Inferior parietal cortex (tissue), 1 donor: ENCODE results near the gene SLC39A2.

ENCODE experiments used
- DNase-seq: peaks from one replicate; pipeline ENCODE4 v3.0.0-alpha.2; 2016; ENCODE audit errors: extremely low spot score

The SLC39A2 gene

DNA sequence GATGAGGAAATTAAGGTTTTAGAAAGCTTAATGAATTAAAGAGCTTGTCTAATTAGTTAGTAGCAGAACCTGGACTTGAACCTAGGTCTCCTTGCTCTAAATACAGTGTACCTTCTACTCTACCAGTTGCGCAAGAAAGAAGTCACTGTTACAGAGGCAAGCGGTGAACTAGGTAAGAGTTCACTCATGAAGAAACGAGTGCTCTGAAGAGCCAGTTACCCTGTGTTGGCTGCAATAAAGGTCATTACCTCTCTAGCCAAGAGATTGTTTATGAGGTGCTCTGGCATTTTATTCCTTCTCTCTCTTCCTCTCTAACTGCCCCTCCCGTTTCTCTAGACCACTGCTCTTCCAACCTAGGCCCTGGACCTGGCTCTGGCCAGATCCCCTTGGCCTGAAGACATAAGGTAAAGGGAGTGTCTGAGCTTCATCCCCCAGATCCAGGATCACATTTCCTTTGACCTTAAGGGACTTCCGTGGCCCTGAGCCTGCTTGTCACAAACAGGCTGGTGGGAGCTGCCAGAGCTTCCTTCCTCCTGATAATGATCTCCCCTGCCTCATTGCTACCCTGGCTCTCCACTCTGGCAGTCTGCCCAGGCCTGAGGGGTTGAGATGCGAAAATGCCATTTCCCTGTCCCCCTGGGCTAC lies 45.0 kb downstream of the SLC39A2 start:
- no peak for DNase-seq

DNA sequence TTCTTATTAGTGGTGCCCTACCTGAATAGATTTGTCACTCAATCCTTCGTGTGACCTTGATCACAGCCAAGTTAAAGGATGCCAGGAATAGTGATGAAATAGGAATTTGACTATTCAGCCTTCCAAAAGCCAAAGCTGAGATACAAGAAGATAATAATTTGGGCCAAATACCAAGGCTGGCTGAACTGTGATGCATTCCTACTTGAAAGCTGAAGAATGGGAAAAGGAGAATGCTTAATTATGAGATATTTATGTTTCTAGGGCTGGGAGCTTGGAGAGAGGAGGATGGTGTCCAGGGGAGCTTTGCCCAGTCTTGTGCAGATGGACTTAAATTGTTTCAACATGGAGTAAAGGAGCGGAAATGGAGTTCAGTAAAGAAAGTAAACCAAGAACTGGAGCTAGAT lies 48.3 kb downstream of the SLC39A2 start:
- no peak for DNase-seq

DNA sequence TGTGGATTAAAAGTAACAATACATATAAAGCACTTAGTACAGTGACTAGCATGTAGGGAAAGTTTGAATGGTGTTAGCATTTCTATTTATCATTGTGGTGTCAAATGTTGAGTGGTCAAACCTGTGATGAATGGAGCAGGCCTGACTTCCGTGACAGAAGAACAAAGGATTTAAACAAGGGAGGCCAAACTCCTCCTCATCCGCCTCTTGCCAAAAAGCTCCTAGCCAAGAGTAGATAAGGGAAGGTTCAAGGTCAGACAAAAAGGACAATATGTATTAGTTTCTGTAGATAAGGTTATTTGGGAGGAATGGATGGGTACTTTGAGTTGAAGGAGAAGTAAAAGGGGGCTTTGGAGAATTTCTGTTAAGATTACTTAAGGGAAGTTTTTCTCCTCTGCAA lies 49.5 kb downstream of the SLC39A2 start:
- DNase-seq = no peak

DNA sequence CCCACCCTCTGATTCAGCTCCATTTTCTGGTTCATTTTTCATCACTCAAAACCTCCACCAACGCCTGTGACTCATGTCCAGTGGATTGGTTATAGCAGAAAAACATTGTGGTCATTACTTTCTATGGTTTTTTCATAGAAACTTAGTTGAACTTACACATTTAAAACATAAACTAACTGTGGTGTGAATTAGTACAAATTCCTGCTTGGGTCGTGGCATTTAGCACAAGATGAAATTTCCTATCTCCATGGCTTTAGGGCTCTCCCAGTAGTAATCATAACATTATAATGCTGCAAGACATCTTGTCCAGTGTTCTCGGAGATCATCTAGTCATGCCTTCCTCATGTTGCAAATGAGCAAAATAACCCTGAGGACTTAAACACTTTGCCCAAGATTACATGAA lies 50.2 kb downstream of the SLC39A2 start:
- DNase-seq = no peak

DNA sequence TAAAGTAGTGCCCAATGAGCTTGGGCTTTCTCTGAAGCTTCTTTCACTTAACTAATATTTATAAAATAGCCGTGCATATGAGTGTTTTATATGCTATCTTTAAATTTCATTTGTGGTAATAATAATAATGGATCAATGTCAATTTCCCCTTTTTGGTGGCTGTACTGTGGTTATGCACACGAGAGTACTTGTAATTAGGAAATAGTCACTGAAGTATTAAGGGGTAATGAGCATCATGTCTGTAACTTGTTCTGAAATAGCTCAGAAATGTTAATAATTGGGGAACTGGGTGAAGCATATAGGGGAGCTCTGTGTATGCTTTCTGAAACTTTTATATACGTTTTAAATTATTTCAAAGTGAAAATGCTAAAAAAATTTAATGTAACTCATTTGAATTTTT lies 51.5 kb downstream of the SLC39A2 start:
- no peak for DNase-seq
